Nephron progenitor cell (in vitro differentiated cells): ENCODE measurements around the gene PI4KA.

Experiments used
- DNase-seq: peaks from one replicate; pipeline ENCODE4 v3.0.0; 2021
- H3K27ac Mint-ChIP-seq: 2 replicates; pipeline ENCODE4 v1.8.0; 2021; ENCODE audit warnings: mild to moderate bottlenecking, moderate library complexity, mixed read lengths
- H3K27me3 Mint-ChIP-seq: 2 replicates; pipeline ENCODE4 v1.8.0; 2021; ENCODE audit warnings: mild to moderate bottlenecking, low read depth, mixed read lengths; ENCODE audit not compliant: poor library complexity
- H3K36me3 Mint-ChIP-seq: 2 replicates; pipeline ENCODE4 v1.8.0; 2021; ENCODE audit warnings: low read depth, mixed read lengths
- H3K4me1 Mint-ChIP-seq: 2 replicates; pipeline ENCODE4 v1.8.0; 2021; ENCODE audit warnings: mixed read lengths
- H3K4me3 Mint-ChIP-seq: 2 replicates; pipeline ENCODE4 v1.8.0; 2021; ENCODE audit warnings: mild to moderate bottlenecking, moderate library complexity, mixed read lengths
- H3K9me3 Mint-ChIP-seq: 2 replicates; pipeline ENCODE4 v1.8.0; 2021; ENCODE audit warnings: mild to moderate bottlenecking, moderate library complexity, mixed read lengths
- TF ChIP-seq, protein P1 (sequence below): fragments of 200-600 bp; sonication (generic); IDR thresholded peaks from 2 replicates; pipeline ENCODE4 v1.5.0; 2021; ENCODE audit warnings: antibody characterized with exemption

PI4KA gene

DNA sequence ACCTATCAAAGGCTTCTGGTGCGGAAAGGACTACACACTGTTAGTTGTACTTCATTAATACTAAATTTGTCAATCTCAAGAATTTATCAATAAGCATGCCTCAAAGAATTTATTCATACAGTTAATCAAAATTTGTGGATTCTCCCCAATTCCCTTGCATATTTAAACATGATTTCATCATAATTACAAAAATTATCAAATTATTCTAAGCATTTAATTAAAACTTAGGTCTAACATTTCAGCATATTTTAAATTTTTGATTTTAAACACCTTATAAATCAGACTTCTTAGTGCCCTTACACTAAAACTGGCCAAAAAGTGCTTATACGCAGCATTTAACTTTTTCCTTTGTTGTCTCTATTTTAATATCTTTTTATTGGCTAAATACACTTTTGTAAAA lies 98.5 kb downstream of the PI4KA start:
- TF ChIP-seq, protein P1, sequence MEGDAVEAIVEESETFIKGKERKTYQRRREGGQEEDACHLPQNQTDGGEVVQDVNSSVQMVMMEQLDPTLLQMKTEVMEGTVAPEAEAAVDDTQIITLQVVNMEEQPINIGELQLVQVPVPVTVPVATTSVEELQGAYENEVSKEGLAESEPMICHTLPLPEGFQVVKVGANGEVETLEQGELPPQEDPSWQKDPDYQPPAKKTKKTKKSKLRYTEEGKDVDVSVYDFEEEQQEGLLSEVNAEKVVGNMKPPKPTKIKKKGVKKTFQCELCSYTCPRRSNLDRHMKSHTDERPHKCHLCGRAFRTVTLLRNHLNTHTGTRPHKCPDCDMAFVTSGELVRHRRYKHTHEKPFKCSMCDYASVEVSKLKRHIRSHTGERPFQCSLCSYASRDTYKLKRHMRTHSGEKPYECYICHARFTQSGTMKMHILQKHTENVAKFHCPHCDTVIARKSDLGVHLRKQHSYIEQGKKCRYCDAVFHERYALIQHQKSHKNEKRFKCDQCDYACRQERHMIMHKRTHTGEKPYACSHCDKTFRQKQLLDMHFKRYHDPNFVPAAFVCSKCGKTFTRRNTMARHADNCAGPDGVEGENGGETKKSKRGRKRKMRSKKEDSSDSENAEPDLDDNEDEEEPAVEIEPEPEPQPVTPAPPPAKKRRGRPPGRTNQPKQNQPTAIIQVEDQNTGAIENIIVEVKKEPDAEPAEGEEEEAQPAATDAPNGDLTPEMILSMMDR, result no peak
- Mint-ChIP-seq H3K4me1 (no peaks in the 10 kb centered on the region), H3K36me3 (peaks cover 61% of the 10 kb centered on the region), H3K27me3 (no peaks in the 10 kb centered on the region), H3K4me3 (no peak overlapping the region), H3K9me3 (no peaks in the 10 kb centered on the region), H3K27ac (no peak overlapping the region)
- DNase-seq, result no peak

DNA sequence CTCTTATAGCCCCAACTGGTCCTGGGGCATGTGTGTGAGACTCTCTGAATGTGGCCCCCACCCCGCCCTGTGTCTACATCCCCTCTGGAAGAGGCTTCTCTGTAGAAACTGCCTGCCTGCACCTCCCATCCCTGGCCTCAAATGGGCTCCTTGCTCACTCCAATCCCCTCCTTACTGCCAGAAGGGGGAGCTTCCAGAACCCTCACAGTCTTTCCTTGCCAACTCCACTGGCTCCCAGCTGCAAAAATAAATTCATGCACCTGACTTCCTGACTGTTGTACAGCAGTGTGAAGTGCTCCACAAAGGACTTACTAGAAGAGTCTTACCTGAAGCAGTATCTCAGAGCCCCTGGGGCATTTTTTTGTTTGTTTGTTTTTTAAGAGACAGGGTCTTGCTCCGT lies 99.9 kb downstream of the PI4KA start:
- TF ChIP-seq, protein P1, result no peak
- H3K9me3 Mint-ChIP-seq, result no peaks in the 10 kb centered on the region
- H3K27me3 Mint-ChIP-seq, result no peaks in the 10 kb centered on the region
- no peak overlapping the region for H3K27ac Mint-ChIP-seq
- no peak overlapping the region for H3K4me3 Mint-ChIP-seq
- H3K36me3 Mint-ChIP-seq, result peaks cover 50% of the 10 kb centered on the region
- DNase-seq, result no peak
- H3K4me1 Mint-ChIP-seq, result no peaks in the 10 kb centered on the region

DNA sequence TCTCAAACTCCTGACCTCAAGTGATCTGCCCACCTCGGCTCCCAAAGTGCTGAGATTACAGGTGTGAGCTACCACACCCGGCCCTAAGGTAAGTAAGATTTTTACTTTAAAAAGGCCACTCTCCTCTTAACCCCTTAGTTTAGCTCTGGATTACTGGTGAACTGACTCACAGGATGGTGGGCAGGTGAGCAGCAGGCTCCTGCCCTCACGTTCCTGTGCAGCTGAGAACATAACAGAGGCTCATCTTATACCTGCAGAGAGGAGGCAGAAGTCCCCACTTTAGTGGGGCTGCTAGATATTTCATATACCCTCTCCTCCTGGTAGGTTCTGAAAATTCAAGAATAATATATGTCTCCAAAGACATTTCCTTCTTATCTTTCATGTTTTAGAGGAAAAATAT lies 101.8 kb downstream of the PI4KA start:
- Mint-ChIP-seq H3K9me3 (no peaks in the 10 kb centered on the region), H3K27me3 (no peaks in the 10 kb centered on the region), H3K27ac (peak overlapping the region; percentile 77), H3K4me3 (no peak overlapping the region), H3K4me1 (no peaks in the 10 kb centered on the region), H3K36me3 (peaks cover 47% of the 10 kb centered on the region)
- DNase-seq, result no peak
- TF ChIP-seq, protein P1, result no peak

DNA sequence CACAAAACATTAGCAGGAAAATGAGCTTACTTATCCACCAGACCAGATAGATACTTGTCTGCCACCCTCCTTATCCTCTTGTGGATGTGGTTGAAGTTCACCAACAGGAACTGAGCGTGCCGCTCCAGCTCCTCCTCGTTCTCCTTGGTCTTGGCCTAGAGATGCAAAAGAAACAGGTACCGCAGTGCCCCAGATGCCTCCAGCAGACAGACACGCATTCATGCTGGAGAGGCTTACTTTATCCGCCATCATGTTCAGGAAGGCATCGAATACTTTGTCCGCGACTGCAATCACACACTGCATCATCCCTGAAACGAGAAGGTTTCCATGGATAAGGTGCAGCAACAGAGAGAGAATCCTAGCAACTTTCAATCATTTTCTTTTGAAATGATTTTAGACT lies 105.7 kb downstream of the PI4KA start:
- DNase-seq, result no peak
- Mint-ChIP-seq H3K9me3 (no peaks in the 10 kb centered on the region), H3K36me3 (peaks cover 28% of the 10 kb centered on the region), H3K27ac (no peak overlapping the region), H3K4me3 (no peak overlapping the region), H3K4me1 (peaks cover 18% of the 10 kb centered on the region), H3K27me3 (no peaks in the 10 kb centered on the region)
- TF ChIP-seq, protein P1, result no peak

DNA sequence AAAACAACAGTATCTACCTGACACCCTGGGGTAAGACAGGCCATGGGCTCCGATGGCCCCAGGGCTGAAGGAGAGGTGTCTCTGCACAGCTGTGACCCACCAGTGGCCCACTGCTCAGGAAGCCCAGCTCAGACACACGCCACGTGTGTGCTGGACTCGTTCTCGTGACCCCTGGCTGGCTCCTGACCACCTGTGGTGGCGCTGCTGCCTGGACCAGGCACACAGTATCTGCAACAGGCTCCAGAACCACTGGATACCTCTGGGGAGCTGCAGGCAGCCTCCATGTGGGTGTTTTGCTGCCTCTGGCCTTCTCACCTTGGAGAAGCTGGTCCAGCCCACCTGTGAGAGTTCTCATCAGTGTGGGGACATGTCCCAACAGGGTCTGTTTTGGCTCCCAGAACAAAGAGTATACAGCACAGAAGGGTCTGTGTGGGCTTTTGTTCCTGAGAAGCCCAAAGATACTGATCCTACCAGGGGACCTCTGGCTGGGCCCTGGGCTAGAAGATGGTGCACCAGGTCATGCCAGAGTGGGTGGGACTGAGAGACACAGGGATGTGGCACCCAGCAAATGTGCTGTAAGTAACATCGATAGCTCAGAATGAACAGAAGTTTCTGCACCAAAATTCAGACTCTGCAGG lies 106.4 kb downstream of the PI4KA start:
- no peaks in the 10 kb centered on the region for H3K27me3 Mint-ChIP-seq
- no peak for DNase-seq
- no peak overlapping the region for H3K27ac Mint-ChIP-seq
- peaks cover 18% of the 10 kb centered on the region for H3K4me1 Mint-ChIP-seq
- no peaks in the 10 kb centered on the region for H3K9me3 Mint-ChIP-seq
- no peak overlapping the region for H3K4me3 Mint-ChIP-seq
- H3K36me3 Mint-ChIP-seq, result peaks cover 24% of the 10 kb centered on the region
- TF ChIP-seq, protein P1, result no peak

DNA sequence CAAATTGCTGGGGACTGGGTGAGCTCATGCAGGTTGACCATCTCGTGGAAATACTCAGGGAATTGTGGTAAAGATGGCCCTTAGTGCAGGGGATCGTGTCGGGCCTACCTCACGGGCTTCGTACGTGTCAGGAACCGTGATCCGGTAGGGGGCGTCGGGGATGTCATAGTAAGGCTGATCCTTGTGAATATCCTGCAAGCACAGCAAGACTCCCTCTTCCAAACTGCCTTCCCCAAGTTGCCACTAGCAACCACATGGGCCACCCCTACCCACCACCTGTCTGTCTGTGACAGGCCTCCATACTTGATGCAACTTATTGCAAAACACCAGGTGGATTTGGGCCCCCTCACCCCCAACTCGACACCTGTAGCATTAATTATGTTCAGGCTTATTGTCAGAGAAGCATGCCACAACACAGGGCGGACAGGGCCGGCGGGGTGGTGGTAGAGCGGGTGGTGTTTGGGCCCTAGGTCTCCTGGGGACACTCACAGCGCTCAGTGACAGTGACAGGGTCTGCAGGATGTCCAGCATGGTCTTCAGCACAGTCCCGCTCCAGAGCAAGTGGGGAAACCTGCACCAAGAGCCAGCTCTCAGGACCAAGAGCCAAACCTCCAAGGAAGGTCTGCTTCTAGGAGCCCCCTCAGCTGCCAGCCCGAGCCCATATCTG lies 107.3 kb downstream of the PI4KA start:
- H3K36me3 Mint-ChIP-seq, result peaks cover 26% of the 10 kb centered on the region
- H3K4me3 Mint-ChIP-seq, result no peak overlapping the region
- H3K9me3 Mint-ChIP-seq, result no peaks in the 10 kb centered on the region
- peak overlapping the region; percentile 85 for H3K27ac Mint-ChIP-seq
- peak; percentile 49 for DNase-seq
- H3K4me1 Mint-ChIP-seq, result peaks cover 18% of the 10 kb centered on the region
- TF ChIP-seq, protein P1, result peak; percentile 9
- no peaks in the 10 kb centered on the region for H3K27me3 Mint-ChIP-seq
